K562 treated with DMSO at 1 percent for 12 hours (cell line): ENCODE results near the gene GRAMD2A. TPM values are rescaled to one million over a fixed set of nuclear protein-coding genes. Genes with fewer than 3 reads are reported as not detected.

Source experiments
- total RNA-seq: library from RNA; unstranded; fragments of 300-600 nt; gene quantifications from 2 replicates; pipeline ENCODE4 v1.2.3, GENCODE V29; 2022; ENCODE audit not compliant: insufficient read depth

GRAMD2A gene
- not detected in 2 replicates for total RNA-seq

DNA sequence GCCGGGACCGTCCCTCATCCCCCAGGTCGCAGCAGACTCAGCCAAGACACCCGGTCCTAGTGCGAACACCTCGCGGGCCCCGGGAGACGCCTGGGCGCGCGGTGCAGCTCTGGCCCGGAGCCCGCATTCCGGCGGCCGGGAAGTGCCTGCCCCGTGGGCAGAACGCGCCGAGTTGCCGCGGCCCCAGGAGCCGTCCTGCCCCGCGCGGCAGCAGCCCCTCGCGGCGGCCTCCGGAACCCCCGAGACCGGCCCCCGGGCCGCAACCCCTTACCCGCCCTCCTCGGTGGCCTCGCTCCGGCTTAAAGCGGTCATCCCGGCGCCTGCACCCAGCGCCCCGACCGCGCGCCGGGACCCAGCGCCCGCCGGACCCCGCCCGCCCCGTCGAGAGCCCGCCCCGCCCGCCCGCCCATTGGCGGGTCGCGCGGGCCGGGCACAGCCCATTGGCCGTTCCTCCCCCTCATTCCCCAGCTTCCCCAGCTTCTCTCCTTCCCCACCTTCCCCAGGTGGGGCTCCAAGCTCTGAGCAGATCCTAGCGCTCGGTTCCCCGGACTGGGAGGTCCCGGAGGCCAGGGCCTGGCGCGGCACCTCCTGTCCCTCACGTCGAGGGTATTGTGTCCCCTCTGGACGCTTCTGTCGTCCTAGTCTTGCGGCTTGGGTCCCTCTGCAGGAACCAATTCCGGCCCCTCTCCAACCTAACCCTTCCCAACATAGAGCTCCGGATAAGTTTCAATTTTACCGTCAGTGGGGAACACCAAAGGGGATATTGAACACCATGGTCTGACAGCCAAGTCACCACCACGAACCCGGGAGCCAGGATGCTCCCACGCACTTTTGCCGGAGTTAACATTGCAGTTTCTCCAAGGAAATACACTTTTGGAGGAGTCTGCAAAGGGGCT, at the start of gene GRAMD2A:
GRAMD2A (minus strand) TSS at position 328 of the 896 bp plus-strand sequence.

DNA sequence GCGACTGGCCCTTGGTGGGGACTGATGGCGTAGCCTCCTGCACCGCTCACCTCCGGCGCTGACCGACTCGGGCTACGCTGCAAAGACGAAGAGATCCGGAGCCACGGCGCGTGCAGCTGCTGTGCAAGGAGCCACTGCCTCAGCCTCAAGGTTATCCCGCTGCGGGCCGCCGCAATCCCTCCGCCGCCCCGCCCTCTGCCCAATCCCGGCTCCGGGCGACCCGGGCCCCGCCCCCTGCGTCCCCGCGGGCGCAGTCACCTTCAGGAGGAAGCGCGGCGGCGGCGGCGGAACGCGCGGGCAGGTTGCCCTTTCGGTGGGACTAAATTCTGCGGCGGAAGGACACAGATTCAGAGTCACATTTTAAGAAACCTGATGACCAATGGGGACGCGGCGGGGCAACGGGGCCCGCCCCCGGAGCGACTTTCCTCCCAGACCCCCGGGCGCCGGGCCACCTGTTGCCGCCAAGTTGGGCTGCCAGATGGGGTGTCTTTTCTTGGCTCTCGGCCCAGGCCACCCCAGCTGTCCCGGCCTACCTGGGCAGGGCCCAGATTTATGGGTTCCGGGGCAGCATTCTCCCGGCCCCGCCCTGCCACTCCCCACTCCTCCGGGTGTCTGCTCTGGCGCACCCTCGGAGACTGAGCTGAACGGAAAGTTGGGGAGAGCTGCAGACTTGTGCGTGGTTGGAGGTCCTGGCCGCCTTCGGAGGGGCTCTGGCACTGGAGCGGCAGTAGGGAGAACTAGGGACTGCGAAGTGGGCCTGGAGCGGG, 33.7 kb upstream of the GRAMD2A start, which contains the start of gene PKM:
PKM (minus strand) TSS at position 125 of the 767 bp plus-strand sequence. CDS start 12,093 bp downstream, outside the sequence.

DNA sequence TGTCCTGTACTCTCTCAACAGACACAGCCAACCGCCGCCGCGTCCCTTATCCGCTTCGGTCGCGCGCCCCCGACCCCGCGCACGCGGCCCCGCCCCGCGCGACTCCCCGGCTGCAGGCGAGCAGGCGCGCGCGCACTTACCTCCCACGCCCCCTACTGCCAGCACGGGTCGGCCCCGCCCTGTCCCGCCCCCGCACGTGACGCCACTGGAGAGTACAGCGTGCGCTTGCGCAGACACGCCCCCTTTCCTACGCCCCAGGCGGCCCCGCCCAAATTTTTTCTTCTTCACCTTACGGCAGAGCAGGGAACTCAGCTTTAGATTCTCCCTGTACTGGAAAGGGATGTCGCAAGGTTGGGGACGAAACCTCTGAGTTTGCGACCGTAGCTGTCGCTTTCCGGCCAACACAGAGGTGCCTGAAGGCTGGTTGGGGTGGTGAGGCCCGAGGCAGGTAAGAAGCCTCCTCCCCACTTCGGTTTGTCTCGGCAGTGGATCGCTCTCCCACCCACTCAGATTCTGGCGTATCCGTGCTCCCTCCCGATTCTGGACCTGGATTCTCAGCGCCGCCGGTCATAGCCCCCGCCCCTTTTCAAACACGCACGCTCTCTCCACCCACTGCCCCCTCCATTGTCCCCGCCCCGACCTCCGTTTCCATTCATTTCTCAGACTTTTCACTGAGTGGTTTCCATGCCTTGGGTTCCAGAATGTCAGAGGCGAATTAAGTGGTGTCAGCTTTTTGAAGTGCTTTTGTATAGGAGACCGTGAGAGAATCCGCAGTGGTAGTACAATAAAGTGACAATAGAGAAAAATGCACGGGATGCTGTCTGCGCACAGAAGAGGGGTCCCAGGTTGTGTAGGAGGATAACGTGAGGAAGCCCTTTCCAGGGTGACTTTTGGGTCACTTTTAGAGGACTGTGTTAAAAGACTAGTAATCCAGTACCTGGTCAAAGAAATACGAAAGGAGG, 79.3 kb downstream of the GRAMD2A start, which contains the start of the genes MYO9A and SENP8:
MYO9A (minus strand) TSS at position 134 of the 962 bp plus-strand sequence. CDS start 71,587 bp downstream, outside the sequence.
SENP8 (plus strand) TSS at position 387 of the 962 bp plus-strand sequence. CDS start 21,221 bp downstream, outside the sequence.

Other genes starting within 250 kb of the GRAMD2A start
- 1.6 and 7.7 TPM in 2 replicates for gene MYO9A, start 79.6 kb downstream of the GRAMD2A start, total RNA-seq
- 0.44 and 0.68 TPM in 2 replicates for gene SENP8, start 79.4 kb downstream of the GRAMD2A start, total RNA-seq
- 866 and 1,032 TPM in 2 replicates for gene PKM, start 33.4 kb upstream of the GRAMD2A start, total RNA-seq
- 17.2 and 35.0 TPM in 2 replicates for gene PARP6, start 74.8 kb upstream of the GRAMD2A start, total RNA-seq
- 0.75 TPM in 1 of 2 replicates, not detected in the other for gene CELF6, start 122.4 kb upstream of the GRAMD2A start, total RNA-seq
- gene HEXA, start 178.2 kb upstream of the GRAMD2A start, total RNA-seq = 88.7 and 124 TPM in 2 replicates
- gene TMEM202, start 200.5 kb upstream of the GRAMD2A start, total RNA-seq = not detected in 2 replicates